GM12878 (cell line): ENCODE measurements around the gene GRK5. TPM values are rescaled to one million over a fixed set of nuclear protein-coding genes. Genes with fewer than 3 reads are reported as not detected.

Experiments used
- DPF2 ChIP-seq: fragments of 450-650 bp; IDR thresholded peaks from 2 replicates; pipeline ENCODE4 v1.6.1; 2017; ENCODE audit warnings: mild to moderate bottlenecking
- IKZF1 ChIP-seq: fragments of 450-650 bp; conservative IDR thresholded peaks from 2 replicates; pipeline ENCODE4 v1.6.1; 2017; ENCODE audit warnings: antibody characterized with exemption, mild to moderate bottlenecking
- IRF4 ChIP-seq: IDR thresholded peaks from 2 replicates; pipeline ENCODE4 v1.6.1; 2011; ENCODE audit warnings: low read depth, low read length
- MTA2 ChIP-seq: fragments of 450-650 bp; IDR thresholded peaks from 2 replicates; pipeline ENCODE4 v1.6.1; 2016; ENCODE audit warnings: low read depth, mild to moderate bottlenecking, moderate library complexity
- SUZ12 ChIP-seq: fragments of 200-600 bp; sonication (generic); IDR thresholded peaks from one replicate; pipeline ENCODE4 v1.6.1; 2018; ENCODE audit warnings: antibody characterized with exemption, mild to moderate bottlenecking; ENCODE audit not compliant: unreplicated experiment
- TCF12 ChIP-seq: IDR thresholded peaks from 2 replicates; pipeline ENCODE4 v1.6.1; 2011; ENCODE audit warnings: low read depth, mild to moderate bottlenecking, low read length
- ZNF592 ChIP-seq: fragments of 450-650 bp; IDR thresholded peaks from 2 replicates; pipeline ENCODE4 v1.6.1; 2017; ENCODE audit warnings: mild to moderate bottlenecking, moderate library complexity
- polyA plus RNA-seq, 11 experiments: library from polyadenylated mRNA; depleted of rRNA in 4 of 11; unstranded in 6 of 11; stranded (reverse) in 5 of 11; fragments of >200 nt; fragmentation: Nextera tagmentation in 4 of 11; fragmentation: Illumina TruSeq in 1 of 11; extraction: Ambion mirVana in 4 of 11; extraction: Trizol in 1 of 11; gene quantifications; 1 replicate in 1 of 11; 2 replicates in 10 of 11; pipeline versions ENCODE4 v1.2.1 to v1.2.3, GENCODE V29; 2011 to 2016; ENCODE audit warnings: inconsistent platforms in 2 of 11, missing spikeins in 2 of 11, low read depth in 1 of 11
- total RNA-seq, 4 experiments: library from RNA; depleted of rRNA in 3 of 4; stranded (reverse); fragments of >200 nt in 3 of 4; fragmentation: Illumina TruSeq in 1 of 4; extraction: Trizol in 1 of 4; gene quantifications; 2 replicates each; pipeline versions ENCODE4 v1.2.1 to v1.2.3, GENCODE V29; 2013 to 2021
- TF ChIP-seq, protein P1 (sequence below): fragments of 450-650 bp; IDR thresholded peaks from 2 replicates; pipeline ENCODE4 v1.6.1; 2016; ENCODE audit warnings: mild to moderate bottlenecking, moderate library complexity, borderline replicate concordance
- TF ChIP-seq, protein P2 (sequence below): IDR thresholded peaks from 2 replicates; pipeline ENCODE4 v1.6.1; 2012; ENCODE audit warnings: low read depth, low read length, improper control_type of control experiment
- TF ChIP-seq, protein P3 (sequence below), 3 experiments: IDR thresholded peaks in 2 of 3; conservative IDR thresholded peaks in 1 of 3; 2 replicates each; pipeline ENCODE4 v1.5.1; 2011; ENCODE audit warnings: low read depth in 3 of 3, low read length in 3 of 3, mild to moderate bottlenecking in 3 of 3, control low read depth in 2 of 3, moderate library complexity in 2 of 3, inconsistent platforms in 1 of 3, mixed read lengths in 1 of 3; ENCODE audit not compliant: control insufficient read depth in 2 of 3, insufficient read depth in 1 of 3; ENCODE audit errors: extremely low read depth in 1 of 3
- TF ChIP-seq, protein P4 (sequence below): fragments of 450-650 bp; formaldehyde crosslinking; IDR thresholded peaks from 2 replicates; pipeline ENCODE4 v1.5.0; 2022; ENCODE audit warnings: mild to moderate bottlenecking, missing genetic modification characterization

GRK5 gene
- total and polyA plus RNA-seq, 10 of the 15 experiments (the other 5 are each of a cell fraction or from before 2014, with no cell fraction given): 0.11 to 22.1 (median 10.0) TPM

- TF ChIP-seq, protein P1, sequence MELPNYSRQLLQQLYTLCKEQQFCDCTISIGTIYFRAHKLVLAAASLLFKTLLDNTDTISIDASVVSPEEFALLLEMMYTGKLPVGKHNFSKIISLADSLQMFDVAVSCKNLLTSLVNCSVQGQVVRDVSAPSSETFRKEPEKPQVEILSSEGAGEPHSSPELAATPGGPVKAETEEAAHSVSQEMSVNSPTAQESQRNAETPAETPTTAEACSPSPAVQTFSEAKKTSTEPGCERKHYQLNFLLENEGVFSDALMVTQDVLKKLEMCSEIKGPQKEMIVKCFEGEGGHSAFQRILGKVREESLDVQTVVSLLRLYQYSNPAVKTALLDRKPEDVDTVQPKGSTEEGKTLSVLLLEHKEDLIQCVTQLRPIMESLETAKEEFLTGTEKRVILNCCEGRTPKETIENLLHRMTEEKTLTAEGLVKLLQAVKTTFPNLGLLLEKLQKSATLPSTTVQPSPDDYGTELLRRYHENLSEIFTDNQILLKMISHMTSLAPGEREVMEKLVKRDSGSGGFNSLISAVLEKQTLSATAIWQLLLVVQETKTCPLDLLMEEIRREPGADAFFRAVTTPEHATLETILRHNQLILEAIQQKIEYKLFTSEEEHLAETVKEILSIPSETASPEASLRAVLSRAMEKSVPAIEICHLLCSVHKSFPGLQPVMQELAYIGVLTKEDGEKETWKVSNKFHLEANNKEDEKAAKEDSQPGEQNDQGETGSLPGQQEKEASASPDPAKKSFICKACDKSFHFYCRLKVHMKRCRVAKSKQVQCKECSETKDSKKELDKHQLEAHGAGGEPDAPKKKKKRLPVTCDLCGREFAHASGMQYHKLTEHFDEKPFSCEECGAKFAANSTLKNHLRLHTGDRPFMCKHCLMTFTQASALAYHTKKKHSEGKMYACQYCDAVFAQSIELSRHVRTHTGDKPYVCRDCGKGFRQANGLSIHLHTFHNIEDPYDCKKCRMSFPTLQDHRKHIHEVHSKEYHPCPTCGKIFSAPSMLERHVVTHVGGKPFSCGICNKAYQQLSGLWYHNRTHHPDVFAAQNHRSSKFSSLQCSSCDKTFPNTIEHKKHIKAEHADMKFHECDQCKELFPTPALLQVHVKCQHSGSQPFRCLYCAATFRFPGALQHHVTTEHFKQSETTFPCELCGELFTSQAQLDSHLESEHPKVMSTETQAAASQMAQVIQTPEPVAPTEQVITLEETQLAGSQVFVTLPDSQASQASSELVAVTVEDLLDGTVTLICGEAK: peak; percentile 23; the same call in 1 of the 2 replicates
- TF ChIP-seq DPF2 (peak; percentile 82), MTA2 (no peak), TCF12 (0 out of 2 replicates have a peak, but pooled peaks have one; percentile 11), SUZ12 (no peak), ZNF592 (no peak), IKZF1 (peak; percentile 84), IRF4 (0 out of 2 replicates have a peak, but pooled peaks have one; percentile 12)
- TF ChIP-seq, protein P2, sequence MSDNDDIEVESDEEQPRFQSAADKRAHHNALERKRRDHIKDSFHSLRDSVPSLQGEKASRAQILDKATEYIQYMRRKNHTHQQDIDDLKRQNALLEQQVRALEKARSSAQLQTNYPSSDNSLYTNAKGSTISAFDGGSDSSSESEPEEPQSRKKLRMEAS: peak; percentile 84; the same call in 1 of the 2 replicates
- TF ChIP-seq, protein P3, sequence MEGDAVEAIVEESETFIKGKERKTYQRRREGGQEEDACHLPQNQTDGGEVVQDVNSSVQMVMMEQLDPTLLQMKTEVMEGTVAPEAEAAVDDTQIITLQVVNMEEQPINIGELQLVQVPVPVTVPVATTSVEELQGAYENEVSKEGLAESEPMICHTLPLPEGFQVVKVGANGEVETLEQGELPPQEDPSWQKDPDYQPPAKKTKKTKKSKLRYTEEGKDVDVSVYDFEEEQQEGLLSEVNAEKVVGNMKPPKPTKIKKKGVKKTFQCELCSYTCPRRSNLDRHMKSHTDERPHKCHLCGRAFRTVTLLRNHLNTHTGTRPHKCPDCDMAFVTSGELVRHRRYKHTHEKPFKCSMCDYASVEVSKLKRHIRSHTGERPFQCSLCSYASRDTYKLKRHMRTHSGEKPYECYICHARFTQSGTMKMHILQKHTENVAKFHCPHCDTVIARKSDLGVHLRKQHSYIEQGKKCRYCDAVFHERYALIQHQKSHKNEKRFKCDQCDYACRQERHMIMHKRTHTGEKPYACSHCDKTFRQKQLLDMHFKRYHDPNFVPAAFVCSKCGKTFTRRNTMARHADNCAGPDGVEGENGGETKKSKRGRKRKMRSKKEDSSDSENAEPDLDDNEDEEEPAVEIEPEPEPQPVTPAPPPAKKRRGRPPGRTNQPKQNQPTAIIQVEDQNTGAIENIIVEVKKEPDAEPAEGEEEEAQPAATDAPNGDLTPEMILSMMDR (IDR thresholded peaks at IDR 0.05 in 2 of 3, conservative IDR thresholded peaks at IDR 0.05 in 1 of 3; ENCODE audit: control insufficient read depth in 2 of 3, extremely low read depth in 1 of 3, insufficient read depth in 1 of 3, low read depth in 3 of 3, low read length in 3 of 3): 0 out of 6 replicates have a peak, but pooled peaks of 2 of the 3 experiments have one; percentile 1 to 14
- TF ChIP-seq, protein P4, sequence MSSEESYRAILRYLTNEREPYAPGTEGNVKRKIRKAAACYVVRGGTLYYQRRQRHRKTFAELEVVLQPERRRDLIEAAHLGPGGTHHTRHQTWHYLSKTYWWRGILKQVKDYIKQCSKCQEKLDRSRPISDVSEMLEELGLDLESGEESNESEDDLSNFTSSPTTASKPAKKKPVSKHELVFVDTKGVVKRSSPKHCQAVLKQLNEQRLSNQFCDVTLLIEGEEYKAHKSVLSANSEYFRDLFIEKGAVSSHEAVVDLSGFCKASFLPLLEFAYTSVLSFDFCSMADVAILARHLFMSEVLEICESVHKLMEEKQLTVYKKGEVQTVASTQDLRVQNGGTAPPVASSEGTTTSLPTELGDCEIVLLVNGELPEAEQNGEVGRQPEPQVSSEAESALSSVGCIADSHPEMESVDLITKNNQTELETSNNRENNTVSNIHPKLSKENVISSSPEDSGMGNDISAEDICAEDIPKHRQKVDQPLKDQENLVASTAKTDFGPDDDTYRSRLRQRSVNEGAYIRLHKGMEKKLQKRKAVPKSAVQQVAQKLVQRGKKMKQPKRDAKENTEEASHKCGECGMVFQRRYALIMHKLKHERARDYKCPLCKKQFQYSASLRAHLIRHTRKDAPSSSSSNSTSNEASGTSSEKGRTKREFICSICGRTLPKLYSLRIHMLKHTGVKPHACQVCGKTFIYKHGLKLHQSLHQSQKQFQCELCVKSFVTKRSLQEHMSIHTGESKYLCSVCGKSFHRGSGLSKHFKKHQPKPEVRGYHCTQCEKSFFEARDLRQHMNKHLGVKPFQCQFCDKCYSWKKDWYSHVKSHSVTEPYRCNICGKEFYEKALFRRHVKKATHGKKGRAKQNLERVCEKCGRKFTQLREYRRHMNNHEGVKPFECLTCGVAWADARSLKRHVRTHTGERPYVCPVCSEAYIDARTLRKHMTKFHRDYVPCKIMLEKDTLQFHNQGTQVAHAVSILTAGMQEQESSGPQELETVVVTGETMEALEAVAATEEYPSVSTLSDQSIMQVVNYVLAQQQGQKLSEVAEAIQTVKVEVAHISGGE (CRISPR knock-in tag): no peak
These were observed 41.9 kb upstream of the GRK5 start, which contains the start of gene SFXN4 (continued) for GRCh38 chr10:119165171-119166117.
